Tibial nerve (tissue), 3 donors: ENCODE measurements around the gene CLIC1.
A peak's percentile ranks its signal among the peaks of the same experiment; 100 is the strongest.

Experiments used
- POLR2A ChIP-seq, 2 donors: fragments of 450-650 bp; IDR thresholded peaks; one replicate each; pipeline ENCODE4 v1.6.1; 2017; ENCODE audit warnings: antibody characterized with exemption in 2 of 2, mild to moderate bottlenecking in 2 of 2, moderate library complexity in 2 of 2
- TF ChIP-seq, protein P1 (sequence below), 5 experiments: fragments of 200-600 bp in 3 of 5; fragments of 450-650 bp in 2 of 5; sonication (generic) in 3 of 5; IDR thresholded peaks; one replicate each; pipeline ENCODE4 v1.5.1; 2016 to 2019; ENCODE audit warnings: antibody characterized with exemption in 5 of 5, mild to moderate bottlenecking in 3 of 5, moderate library complexity in 2 of 5

DNA sequence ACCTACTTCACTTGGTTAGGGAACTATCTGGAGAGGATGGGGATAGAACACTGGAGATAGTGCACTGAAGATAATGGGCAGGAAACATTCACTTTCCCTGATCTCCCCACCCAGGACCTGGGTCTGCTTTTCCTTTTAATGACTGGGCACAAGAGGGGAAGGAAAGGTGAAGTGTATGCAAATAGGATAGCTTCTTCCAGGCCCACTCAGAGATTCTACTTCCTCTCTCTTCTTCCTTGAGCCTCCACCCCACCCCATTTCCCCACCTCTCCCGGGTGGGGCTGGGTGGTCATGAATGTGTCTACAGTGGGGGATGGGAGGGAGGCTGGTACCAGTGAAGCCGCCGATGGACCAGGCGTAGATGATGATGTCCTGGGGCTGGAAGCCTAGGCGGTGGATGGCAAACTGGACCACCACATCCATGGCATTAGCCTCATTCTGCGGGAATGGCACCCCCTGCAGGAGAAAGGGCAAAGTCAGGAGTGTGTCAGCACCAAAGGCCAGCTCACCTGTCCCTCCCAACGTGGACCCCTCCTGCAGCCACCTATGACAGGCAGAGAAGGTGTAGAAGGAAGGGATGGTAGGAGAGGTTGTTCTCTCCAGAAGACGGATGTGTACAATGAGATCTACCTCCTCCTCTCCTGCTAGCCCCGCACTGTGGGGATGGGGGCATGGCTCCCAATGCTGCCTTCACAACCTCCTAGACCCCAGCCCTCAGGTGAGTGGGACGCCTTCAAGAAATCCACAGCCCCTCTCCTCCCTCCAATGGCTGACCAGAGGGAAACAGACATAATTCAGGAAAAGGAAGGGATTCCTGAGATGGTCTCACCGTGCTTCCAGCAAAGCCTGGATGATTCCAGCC lies 46.9 kb downstream of the CLIC1 start:
- no peak for TF ChIP-seq POLR2A (IDR thresholded peaks at IDR 0.05)
- TF ChIP-seq, protein P1, sequence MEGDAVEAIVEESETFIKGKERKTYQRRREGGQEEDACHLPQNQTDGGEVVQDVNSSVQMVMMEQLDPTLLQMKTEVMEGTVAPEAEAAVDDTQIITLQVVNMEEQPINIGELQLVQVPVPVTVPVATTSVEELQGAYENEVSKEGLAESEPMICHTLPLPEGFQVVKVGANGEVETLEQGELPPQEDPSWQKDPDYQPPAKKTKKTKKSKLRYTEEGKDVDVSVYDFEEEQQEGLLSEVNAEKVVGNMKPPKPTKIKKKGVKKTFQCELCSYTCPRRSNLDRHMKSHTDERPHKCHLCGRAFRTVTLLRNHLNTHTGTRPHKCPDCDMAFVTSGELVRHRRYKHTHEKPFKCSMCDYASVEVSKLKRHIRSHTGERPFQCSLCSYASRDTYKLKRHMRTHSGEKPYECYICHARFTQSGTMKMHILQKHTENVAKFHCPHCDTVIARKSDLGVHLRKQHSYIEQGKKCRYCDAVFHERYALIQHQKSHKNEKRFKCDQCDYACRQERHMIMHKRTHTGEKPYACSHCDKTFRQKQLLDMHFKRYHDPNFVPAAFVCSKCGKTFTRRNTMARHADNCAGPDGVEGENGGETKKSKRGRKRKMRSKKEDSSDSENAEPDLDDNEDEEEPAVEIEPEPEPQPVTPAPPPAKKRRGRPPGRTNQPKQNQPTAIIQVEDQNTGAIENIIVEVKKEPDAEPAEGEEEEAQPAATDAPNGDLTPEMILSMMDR (IDR thresholded peaks at IDR 0.05) = peak in 1 of 5 experiments; percentile 27
